Glutamatergic neuron (in vitro differentiated cells): Measurements from ENCODE around the gene RALGPS1. TPM values are rescaled to one million over a fixed set of nuclear protein-coding genes. Genes with fewer than 3 reads are reported as not detected.

ENCODE experiments used
- DNase-seq: peaks from one replicate; pipeline ENCODE4 v3.0.0; 2022
- H3K27ac Mint-ChIP-seq: one replicate; pipeline ENCODE4 v1.8.0; 2020; ENCODE audit warnings: mild to moderate bottlenecking, mixed read lengths, inconsistent platforms; ENCODE audit not compliant: unreplicated experiment
- H3K27me3 Mint-ChIP-seq: one replicate; pipeline ENCODE4 v1.8.0; 2020; ENCODE audit warnings: mild to moderate bottlenecking, moderate library complexity, mixed read lengths, inconsistent platforms; ENCODE audit not compliant: unreplicated experiment
- H3K36me3 Mint-ChIP-seq: one replicate; pipeline ENCODE4 v1.8.0; 2020; ENCODE audit warnings: mild to moderate bottlenecking, mixed read lengths, inconsistent platforms; ENCODE audit not compliant: unreplicated experiment
- H3K4me1 Mint-ChIP-seq: one replicate; pipeline ENCODE4 v1.8.0; 2020; ENCODE audit warnings: mild to moderate bottlenecking, low read depth, mixed read lengths, inconsistent platforms; ENCODE audit not compliant: unreplicated experiment
- H3K4me3 Mint-ChIP-seq: one replicate; pipeline ENCODE4 v1.8.0; 2020; ENCODE audit warnings: mild to moderate bottlenecking, mixed read lengths, inconsistent platforms; ENCODE audit not compliant: unreplicated experiment
- H3K9me3 Mint-ChIP-seq: one replicate; pipeline ENCODE4 v1.8.0; 2020; ENCODE audit warnings: mild to moderate bottlenecking, moderate library complexity, mixed read lengths, inconsistent platforms; ENCODE audit not compliant: unreplicated experiment
- CTCF ChIP-seq: fragments of 200-600 bp; sonication (generic); IDR thresholded peaks from one replicate; pipeline ENCODE4 v1.5.0; 2021; ENCODE audit not compliant: partially characterized antibody, unreplicated experiment
- total RNA-seq: library from RNA; stranded (reverse); fragmentation: NEBNext Ultra II Directional; extraction: Animal tissue kit (Norgen Biotek cat#: 25700); gene quantifications from one replicate; pipeline ENCODE4 v1.2.1, GENCODE V29; 2021; ENCODE audit not compliant: unreplicated experiment

RALGPS1 gene
- total RNA-seq, 1 donor from 2014 or later: 23.8 TPM

- no peak overlapping the region for H3K4me3 Mint-ChIP-seq
- H3K4me1 Mint-ChIP-seq: no peaks in the 10 kb centered on the region
- H3K27me3 Mint-ChIP-seq: peaks cover 8% of the 10 kb centered on the region
- peaks cover 6% of the 10 kb centered on the region for H3K9me3 Mint-ChIP-seq
- no peak for TF ChIP-seq CTCF
- H3K27ac Mint-ChIP-seq: no peak overlapping the region
- no peaks in the 10 kb centered on the region for H3K36me3 Mint-ChIP-seq
- DNase-seq: peak; percentile 8
Measured at GRCh38 chr9:127210851-127211730, 296.5 kb downstream of the RALGPS1 start.

- no peaks in the 10 kb centered on the region for H3K4me1 Mint-ChIP-seq
- H3K27ac Mint-ChIP-seq: no peak overlapping the region
- H3K9me3 Mint-ChIP-seq: peaks cover 6% of the 10 kb centered on the region
- H3K4me3 Mint-ChIP-seq: no peak overlapping the region
- peaks cover 8% of the 10 kb centered on the region for H3K27me3 Mint-ChIP-seq
- no peaks in the 10 kb centered on the region for H3K36me3 Mint-ChIP-seq
- TF ChIP-seq CTCF: no peak
- DNase-seq: peak; percentile 10
Measured at GRCh38 chr9:127211983-127212382, 297.4 kb downstream of the RALGPS1 start.

GRCh38 chr9:127212453-127212852 lies 297.9 kb downstream of the RALGPS1 start:
- H3K27me3 Mint-ChIP-seq: peaks cover 8% of the 10 kb centered on the region
- peak; percentile 6 for DNase-seq
- peaks cover 6% of the 10 kb centered on the region for H3K9me3 Mint-ChIP-seq
- H3K4me3 Mint-ChIP-seq: no peak overlapping the region
- H3K4me1 Mint-ChIP-seq: no peaks in the 10 kb centered on the region
- no peaks in the 10 kb centered on the region for H3K36me3 Mint-ChIP-seq
- no peak overlapping the region for H3K27ac Mint-ChIP-seq
- no peak for TF ChIP-seq CTCF

- Mint-ChIP-seq H3K9me3 (peaks cover 6% of the 10 kb centered on the region), H3K4me1 (no peaks in the 10 kb centered on the region), H3K36me3 (no peaks in the 10 kb centered on the region), H3K27ac (no peak overlapping the region), H3K27me3 (peaks cover 8% of the 10 kb centered on the region), H3K4me3 (no peak overlapping the region)
- DNase-seq: peak; percentile 7
- no peak for TF ChIP-seq CTCF
Measured at GRCh38 chr9:127213859-127214258, 299.3 kb downstream of the RALGPS1 start.
